Hypothalamus (tissue), 51 donors: ENCODE measurements around the gene EPB41L1.
A peak's percentile ranks its signal among the peaks of the same experiment; 100 is the strongest.

ENCODE experiments used
- DNase-seq, 51 donors: peaks; one replicate each; lab custom pipeline; 2025; lab: John Stamatoyannopoulos, UW

EPB41L1 gene

DNA sequence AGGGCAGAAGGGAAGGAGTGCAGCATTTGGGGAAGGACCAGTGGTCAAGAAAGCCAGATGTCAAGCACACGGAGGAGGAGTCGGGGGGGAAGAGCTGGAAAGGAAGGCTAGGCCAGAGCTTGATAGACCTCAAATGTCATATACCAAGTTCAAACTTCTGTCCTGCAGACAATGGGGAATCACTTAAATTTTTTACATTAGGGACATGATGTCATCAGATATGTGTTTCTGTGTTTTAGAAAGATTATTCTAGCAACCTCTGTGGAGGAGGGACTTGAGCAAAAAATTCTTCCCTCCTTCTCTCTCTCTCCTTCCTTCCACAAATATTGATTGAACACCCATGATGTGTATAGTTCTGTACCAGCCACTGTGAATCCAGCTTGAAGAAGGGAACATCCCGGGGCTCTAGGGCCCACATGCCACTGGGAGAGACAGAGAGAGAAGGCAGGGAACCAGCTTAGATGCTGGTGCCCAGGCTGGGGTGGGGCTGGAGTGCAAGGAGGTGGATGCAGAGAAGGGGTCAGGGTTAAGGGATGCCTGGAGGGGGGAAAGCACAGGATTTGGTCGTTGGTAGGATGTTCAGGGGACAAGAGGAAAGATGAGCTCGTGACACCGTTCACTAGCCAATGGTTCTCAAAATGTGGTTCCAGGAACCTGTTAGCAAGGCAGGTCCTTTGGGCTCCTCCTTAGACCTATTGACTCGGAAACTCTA is 61.9 kb downstream of the EPB41L1 start:
- no peak for DNase-seq

DNA sequence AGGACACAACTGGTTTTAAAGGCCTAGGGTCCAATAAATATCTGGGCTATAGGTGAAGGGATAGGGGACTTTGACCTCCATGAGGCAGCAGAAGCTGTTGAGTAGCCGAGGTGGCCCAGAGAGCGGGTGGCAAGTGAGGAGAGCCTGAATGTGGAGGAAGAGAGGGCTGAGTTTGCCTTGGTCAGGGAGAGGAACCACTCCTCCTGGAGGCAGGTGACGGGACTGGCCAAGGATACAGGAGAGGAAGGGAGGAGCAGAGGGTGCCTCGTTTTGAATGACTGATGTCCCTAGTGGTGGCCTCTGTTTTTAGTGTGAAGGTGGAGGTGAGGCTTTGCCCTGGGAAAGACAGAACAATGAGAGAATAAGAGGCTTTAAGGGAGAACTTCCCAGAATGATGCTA is 62.7 kb downstream of the EPB41L1 start:
- no peak for DNase-seq

DNA sequence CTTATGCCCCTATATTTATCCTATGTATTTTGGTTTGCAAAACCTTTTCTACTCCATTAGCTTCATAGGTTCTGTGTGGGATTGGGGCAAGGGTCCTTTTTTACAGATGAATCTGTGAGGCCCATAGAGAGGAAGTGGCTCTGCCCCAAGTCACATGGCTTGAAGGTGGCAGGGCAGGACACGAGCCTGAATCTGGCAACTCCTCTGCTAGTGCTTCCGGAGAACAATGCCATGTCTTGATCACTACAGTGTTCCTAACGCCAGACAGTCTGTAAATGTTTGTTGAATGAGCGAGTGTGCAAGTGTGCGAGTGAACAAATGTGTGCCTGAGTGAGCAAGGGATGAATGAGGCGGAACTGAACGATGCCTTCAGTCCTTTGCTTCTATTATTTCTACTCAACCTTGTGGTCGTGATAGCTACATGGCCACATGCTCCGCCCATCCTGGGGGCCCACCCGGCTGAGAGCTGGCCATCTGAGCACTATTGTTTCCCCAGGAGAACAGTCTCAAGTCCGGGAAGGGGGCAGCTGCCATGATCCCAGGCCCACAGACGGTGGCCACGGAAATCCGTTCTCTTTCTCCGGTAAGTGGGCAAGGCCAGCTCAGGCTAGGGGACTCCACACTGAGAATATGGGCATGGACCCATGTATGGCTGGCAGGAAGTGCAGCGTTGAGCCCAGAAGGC is 64.0 kb downstream of the EPB41L1 start:
- peak in 11 of 51 donors; percentile 6 to 49 (median 21) for DNase-seq

DNA sequence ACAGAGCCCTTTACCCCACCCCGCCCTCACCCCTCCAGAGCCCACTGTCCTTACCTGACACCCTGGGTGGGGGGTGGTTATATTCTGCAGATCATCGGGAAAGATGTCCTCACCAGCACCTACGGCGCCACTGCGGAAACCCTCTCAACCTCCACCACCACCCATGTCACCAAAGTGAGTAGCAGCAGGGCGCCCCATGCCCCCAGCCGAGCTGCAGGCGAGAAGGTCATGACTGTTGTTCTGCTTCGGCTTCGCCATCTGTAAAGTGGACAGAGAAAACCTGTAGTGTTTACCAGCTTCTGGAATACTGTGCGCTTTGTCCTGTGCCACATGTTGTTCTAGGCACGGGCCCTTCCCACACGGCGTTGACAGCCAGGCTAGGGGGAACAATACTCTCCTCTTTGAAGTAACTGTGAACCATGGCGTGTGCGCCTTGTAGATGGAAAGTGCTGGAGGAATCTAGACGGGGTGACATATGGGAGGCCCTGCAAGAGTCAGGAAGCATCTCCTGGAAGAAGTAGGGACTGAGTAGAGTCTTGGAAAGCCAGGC is 65.2 kb downstream of the EPB41L1 start:
- peak in 30 of 51 donors; percentile 2 to 59 (median 32) for DNase-seq

DNA sequence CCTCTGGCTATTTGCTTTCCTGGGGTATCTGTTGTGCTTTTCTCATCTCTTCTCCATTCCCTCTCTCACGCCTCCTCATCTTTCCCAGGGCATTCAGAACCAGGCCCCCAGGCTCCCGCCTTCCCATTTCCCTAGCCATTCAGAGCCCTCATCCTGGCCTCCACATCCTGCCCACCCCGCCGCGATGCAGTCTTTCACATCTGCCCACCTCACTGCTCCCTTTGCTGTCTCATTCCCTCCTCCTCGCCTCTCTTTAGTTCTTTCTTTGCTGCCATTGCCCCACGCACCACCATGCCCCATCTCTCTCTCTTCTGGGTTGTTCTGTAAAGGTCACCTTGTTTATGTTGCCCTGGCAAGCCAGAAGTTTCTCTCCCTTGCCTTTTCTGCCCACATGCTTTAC is 71.1 kb downstream of the EPB41L1 start:
- DNase-seq = no peak

DNA sequence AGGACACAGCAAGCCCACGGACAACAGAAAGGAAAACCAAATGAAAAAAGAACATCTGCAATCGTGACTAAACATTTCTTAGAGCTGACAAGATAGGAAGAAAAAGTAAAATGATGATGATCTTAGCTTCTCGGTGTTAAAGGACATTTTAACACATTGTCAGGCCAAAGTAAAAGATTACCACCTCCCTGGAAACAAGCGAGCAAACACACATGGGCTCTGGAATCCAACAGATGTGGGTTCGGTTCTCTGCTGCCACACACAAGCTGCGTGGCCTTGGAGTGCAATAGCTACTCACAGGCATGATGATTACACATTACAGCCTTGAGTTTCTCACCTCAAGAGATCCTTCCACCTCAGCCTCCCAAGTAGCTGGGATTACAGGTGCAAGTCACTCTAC is 74.2 kb downstream of the EPB41L1 start:
- no peak for DNase-seq

DNA sequence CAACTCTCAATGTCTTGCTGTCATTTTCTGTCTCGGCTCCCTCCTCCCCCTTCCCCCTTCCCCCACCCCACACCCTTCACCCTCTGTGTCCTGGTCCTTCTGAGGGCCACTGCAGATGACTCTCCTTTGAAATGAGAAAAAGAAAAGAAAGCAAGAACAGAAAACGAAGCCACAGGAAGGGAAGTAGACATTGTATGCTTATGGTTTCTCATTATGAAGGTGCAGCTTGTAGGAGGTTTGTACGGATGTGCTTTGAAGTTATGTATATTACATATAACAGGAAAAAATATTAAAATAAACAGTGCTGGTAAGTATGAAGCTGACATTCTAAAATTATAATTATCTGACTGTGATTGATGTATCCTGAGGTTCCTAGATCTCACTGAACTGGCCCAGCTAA is 75.5 kb downstream of the EPB41L1 start:
- DNase-seq = no peak

DNA sequence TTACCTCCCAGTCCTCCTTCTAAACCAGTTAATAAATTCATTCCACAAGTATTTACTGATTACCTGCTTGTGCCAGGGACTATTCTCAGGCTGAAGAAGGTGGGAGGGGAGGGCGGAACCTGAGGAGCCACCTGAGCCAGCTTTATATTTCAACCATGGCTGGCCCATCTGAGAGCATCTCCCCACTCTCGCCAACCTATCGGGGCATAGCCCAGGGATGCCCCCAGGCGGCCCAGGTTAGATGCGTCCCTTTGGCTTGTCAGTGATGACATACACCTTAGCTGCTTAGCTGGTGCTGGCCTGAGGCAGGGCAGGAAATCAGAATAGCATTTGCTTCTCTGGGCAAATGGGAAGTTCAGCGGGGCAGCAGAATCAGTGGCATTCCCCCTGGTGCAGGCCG is 76.8 kb downstream of the EPB41L1 start:
- DNase-seq = no peak

DNA sequence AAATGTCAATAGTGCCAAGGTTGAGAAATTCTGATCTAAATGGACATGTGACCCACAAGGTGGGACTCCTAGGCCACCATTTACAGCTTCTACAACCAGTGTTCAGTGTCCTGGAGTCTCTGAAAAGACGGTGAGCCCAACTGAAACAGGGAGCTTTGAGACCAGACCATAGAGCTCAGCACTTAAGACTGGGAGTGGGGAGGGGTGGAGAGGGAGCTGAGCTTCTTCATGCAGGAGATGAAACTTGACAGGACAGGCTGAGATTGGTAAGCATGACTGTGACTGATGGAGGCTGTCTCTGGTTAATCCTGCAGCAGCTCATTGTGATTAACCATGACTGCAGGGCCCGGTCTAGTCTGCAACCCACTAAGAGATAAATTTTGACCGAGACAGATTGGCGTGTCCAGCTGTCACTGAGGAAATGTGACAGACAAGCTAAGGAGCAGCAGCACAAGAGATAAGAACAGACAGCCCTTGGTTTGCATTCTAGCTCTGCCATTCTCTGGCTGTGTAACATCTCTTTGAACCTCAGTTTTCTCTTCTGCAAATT is 80.3 kb downstream of the EPB41L1 start:
- no peak for DNase-seq

DNA sequence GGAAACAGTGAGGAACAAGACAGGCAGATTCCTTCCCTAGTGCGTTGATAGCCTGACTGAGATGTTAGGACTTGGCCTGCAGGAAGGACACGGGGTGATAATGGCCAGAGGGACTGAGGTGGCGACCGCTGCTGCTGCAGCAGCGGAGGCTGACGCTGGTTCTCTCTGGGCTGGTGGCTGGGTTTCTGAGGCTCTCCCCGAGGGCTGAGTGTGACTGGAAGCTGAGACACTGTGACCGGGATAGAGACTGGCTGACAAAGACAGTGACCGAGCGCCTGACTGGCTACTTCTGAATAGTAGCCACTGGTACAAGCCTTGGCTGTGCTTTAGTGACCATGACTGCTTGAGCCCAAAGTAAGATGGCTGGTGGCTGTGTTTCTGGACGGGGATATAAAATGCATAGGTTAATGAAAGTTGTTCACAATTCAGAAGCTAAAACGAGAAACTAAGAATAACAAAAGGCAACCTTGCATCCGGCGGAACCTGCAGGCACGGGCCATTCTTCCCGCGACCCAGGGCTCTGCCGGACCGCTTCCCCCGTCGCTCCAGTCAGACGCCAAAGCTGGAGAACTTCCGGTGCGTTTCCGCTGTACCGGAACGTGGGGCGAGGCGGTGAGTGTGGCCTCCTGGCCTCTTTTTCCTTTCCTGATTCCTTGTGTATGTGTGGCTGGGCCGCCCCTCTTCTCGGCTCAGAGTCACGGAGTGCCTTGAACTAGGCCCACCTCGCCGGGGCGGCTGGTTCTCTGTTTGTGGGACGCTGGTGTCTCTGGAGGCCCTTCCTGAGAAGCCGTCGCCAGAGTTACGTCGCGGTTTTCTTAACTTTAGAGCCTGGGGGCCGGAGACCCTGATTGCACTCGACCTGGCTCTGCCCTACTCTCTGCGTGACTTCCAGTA is 81.6 kb downstream of the EPB41L1 start, which contains the start of gene AAR2:
AAR2 (plus strand) TSS at position 587 of the 894 bp plus-strand sequence. CDS start 3,391 bp downstream, outside the sequence.
- DNase-seq = peak; percentile 18 to 88 (median 67)

DNA sequence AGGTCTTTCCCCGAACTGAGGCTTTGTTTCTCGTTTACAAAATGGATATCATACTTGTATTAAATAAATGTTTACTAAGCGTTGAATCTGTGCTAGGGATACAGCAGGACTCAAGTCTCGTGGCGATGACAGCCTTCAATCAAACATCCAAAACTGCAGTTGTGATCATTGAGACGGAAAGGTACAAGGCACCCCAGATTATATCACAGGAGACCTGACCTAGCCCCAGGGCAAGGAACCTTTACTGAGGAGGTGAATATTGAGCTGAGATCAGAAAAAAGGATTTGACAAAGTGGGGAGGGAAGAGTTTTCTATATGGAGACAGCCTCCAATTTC is 82.2 kb downstream of the EPB41L1 start:
- DNase-seq = peak in 1 of 51 donors; percentile 54

DNA sequence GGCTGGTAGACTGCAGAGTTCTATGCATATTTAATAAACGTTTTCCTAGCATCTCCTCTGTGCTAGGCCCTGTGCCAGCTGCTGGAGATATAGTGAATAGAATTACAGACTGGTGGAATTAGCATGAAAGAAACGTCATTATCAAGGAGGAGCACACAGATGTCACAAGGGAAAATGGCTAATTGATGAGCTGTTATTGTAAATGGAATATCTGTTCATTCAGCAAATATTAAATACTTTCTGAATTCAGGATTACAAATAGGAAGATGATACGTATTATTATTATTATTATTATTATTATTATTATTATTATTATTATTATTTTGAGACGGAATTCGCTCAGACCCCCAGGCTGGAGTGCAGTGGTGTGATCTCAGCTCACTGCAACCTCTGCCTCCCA is 82.9 kb downstream of the EPB41L1 start:
- DNase-seq = no peak

DNA sequence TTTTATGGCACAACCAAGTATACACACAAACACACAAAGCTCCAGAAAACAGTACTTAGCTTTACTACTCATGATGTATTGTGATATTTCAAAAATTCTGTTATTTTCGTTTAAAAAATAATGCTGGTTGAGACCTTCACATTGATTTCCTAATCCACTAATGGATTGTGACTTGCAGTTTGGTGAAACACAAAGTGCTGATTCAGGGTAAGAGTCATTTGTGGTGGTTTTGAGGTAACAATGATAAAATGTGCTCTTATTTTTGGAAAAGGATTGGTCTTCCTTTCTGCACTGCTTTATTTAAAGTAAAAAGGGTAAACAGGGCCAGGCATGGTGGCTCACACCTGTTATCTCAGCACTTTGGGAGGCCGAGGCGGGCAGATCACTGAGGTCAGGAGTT is 83.6 kb downstream of the EPB41L1 start:
- DNase-seq = no peak

DNA sequence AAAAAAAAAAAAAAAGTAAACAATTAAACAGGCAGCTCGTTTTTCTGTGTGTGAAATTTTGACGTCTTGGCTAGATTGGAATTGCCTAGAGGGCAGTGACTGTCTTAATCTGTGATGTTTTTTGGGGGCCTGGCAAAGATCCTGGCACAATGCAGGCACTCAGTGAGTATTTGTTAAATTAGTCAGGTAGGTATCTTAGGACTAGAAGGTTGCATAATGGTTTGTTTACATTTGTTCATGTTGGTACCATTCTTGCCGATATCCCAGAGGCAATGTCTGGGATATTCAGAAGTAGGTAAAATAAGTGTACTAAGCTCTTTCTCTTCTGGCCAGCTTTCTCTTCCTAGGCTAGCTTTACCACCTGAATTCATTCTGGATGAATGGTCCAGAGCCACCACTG is 84.2 kb downstream of the EPB41L1 start:
- no peak for DNase-seq

DNA sequence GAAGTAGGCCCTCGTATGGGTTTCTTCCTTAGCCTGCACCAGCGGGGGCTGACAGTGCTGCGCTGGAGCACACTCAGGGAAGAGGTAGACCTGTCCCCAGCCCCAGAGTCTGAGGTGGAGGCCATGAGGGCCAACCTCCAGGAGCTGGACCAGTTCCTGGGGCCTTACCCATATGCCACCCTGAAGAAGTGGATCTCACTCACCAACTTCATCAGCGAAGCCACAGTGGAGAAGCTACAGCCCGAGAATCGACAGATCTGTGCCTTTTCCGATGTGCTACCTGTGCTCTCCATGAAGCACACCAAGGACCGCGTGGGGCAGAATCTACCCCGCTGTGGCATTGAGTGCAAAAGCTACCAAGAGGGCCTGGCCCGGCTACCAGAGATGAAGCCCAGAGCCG is 85.5 kb downstream of the EPB41L1 start:
- DNase-seq = no peak

DNA sequence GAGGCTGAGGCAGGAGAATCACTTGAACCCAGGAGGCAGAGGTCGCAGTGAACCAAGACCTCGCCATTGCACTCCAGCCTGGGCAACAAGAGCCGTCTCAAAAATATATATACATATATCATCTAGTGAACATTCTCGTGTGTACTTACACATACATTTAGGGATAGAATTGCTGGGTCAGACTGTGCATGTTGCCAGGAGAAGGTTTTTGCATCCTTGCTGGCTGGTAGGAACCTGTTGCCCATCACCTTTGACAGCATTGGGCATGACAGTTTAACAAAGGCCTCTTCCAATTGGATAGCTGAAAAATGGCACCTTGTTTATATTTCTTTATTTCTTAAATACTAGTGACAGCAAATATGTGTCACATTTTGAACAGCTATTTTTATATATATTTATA is 87.1 kb downstream of the EPB41L1 start:
- no peak for DNase-seq

DNA sequence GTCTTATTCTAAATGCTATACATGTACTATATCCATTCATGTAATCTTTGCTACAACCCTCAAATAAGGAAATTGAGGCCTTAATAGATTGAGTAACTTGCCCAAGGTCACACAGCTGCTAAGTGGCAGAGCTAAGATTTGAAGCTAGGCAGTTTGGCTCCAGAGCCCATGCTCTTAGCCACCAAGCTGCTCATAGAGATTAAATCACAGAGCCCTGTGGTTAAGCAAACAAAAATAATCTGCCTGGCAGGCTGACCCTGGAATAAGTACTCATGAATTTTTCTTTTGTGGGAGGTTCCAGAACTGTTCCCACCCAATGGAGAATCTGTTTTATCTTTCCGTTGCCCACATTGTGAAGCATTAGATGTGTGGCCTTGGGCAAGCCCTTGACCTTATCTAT is 89.2 kb downstream of the EPB41L1 start:
- DNase-seq = no peak

DNA sequence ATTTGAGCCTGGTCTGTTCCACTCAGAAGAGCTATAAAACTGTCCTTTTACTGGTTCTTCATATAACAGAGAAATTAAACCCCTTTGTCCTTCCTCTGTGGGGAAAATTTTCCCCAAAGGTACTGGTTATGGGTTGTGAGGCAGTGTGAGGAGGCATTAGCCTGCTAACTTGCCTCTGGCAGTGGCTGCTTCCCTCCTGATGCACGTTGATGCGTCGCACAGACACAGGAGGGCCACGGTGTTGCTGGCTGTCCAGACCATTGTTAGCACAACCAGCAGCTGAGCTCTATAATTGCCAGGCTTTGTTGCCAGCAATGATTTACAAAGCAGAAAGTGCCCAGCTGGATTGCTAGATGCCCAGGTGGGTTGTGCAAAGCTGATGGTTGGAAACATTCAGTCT is 91.9 kb downstream of the EPB41L1 start:
- DNase-seq = no peak

DNA sequence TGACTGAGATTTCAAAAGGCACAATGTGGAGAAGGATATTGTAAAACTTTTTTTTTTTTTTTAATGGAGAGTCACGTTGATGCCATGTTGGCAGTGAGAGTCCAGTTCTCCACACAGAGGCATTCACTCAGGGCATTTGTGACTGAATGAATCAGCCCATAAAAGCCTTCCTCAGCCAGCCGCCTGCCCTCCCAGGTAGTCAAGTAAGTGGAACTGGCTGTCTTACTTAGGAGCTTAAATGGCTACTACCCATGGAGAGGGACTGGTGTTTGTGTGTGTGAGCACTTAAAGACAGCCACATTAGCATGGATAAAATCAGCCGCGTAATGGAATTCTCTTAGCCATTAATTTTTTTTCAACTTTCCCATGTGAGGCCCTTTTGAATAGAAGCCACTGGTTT is 94.3 kb downstream of the EPB41L1 start:
- DNase-seq = peak in 19 of 51 donors; percentile 1 to 49 (median 14)

DNA sequence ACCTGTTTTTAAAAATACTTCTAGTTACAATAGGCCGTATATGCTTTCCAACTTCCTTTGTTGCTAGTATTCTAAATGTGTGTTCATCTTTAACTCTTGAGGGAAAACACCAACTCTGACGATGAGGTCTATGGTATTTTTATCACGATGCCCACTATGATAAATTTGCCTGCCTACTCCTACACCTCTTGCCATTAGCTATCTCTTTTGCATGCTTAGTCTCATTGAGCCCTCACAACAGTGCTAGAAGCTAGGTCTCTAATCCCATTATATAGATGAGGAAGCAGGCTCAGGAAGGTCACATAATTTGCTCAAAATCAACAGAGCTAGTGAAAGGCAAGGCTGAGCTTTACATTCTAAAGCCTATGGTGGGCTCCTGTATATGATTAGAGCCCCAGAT is 94.9 kb downstream of the EPB41L1 start:
- DNase-seq = no peak

DNA sequence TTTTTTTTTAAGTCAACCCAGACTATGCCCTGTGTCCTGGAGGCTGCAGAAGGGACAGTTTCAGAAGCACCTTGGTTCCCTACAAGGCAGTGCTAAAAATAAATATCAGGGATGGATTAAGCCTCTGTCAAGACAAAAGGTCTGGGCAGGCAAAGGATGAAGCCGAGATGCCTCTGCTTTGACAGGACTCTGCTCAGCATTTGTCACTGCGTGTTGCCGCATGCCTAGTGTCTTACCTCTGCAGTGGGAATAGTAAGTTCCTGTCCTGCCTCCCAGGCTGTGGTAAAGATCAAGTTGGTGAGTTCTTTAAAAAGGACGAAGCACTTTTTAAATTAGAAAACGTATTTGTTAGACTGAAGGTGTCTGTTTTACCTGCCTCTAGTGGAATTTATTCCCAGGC is 96.9 kb downstream of the EPB41L1 start:
- DNase-seq = no peak
